ENCODE measurements around the gene MLLT10. TPM values are rescaled to one million over a fixed set of nuclear protein-coding genes. Genes with fewer than 3 reads are reported as not detected.
"Not testable (repeated sequence)": the region's sequence is repeated elsewhere in the genome, so short reads cannot be mapped to it uniquely, and the experiment has no call there.

The MLLT10 gene
- polyA plus RNA-seq, 1 donor = 39.4 TPM

- H3K27ac ChIP-seq (ENCODE audit: low read length); H3K4me1 ChIP-seq (ENCODE audit: control insufficient read depth, insufficient read depth, low read length); H3K4me3 ChIP-seq (ENCODE audit: low read length); H3K9me3 ChIP-seq (ENCODE audit: control insufficient read depth, low read depth, low read length); H3K36me3 ChIP-seq (ENCODE audit: control insufficient read depth, insufficient read depth, low read length); DNase-seq; H3K27me3 ChIP-seq (ENCODE audit: control insufficient read depth, insufficient read depth, low read length): not testable (repeated sequence)
- WGBS (ENCODE audit: insufficient coverage, low lambda C conversion rate) = no CpG with 5 or more reads among the region's 3 CpGs
Measured at GRCh38 chr10:21581421-21581834, 47.4 kb downstream of the MLLT10 start.

GRCh38 chr10:21584834-21585530, 51.0 kb downstream of the MLLT10 start:
- no peaks in the 10 kb centered on the region for H3K9me3 ChIP-seq (ENCODE audit: control insufficient read depth, low read depth, low read length)
- H3K4me3 ChIP-seq (ENCODE audit: low read length) = no peak overlapping the region
- no peak overlapping the region for H3K27ac ChIP-seq (ENCODE audit: low read length)
- 83% methylated on average over 2 of the region's 9 CpGs for WGBS (ENCODE audit: insufficient coverage, low lambda C conversion rate)
- H3K36me3 ChIP-seq (ENCODE audit: control insufficient read depth, insufficient read depth, low read length) = peaks cover 14% of the 10 kb centered on the region
- H3K4me1 ChIP-seq (ENCODE audit: control insufficient read depth, insufficient read depth, low read length) = no peaks in the 10 kb centered on the region
- no peak for DNase-seq
- no peaks in the 10 kb centered on the region for H3K27me3 ChIP-seq (ENCODE audit: control insufficient read depth, insufficient read depth, low read length)

- Histone ChIP-seq H3K27ac (ENCODE audit: low read length) (no peak overlapping the region), H3K27me3 (ENCODE audit: control insufficient read depth, insufficient read depth, low read length) (no peaks in the 10 kb centered on the region), H3K4me3 (ENCODE audit: low read length) (no peak overlapping the region), H3K9me3 (ENCODE audit: control insufficient read depth, low read depth, low read length) (no peaks in the 10 kb centered on the region), H3K36me3 (ENCODE audit: control insufficient read depth, insufficient read depth, low read length) (peaks cover 14% of the 10 kb centered on the region), H3K4me1 (ENCODE audit: control insufficient read depth, insufficient read depth, low read length) (no peaks in the 10 kb centered on the region)
- DNase-seq = no peak
Measured at GRCh38 chr10:21587391-21587790, 53.4 kb downstream of the MLLT10 start.

GRCh38 chr10:21588159-21588558, 54.1 kb downstream of the MLLT10 start:
- H3K27me3 ChIP-seq (ENCODE audit: control insufficient read depth, insufficient read depth, low read length); H3K9me3 ChIP-seq (ENCODE audit: control insufficient read depth, low read depth, low read length); H3K4me3 ChIP-seq (ENCODE audit: low read length); DNase-seq; H3K4me1 ChIP-seq (ENCODE audit: control insufficient read depth, insufficient read depth, low read length); H3K27ac ChIP-seq (ENCODE audit: low read length): not testable (repeated sequence)
- 20% methylated on average over 1 of the region's 7 CpGs for WGBS (ENCODE audit: insufficient coverage, low lambda C conversion rate)
- peaks cover 14% of the 10 kb centered on the region for H3K36me3 ChIP-seq (ENCODE audit: control insufficient read depth, insufficient read depth, low read length)

- Histone ChIP-seq H3K4me3 (ENCODE audit: low read length) (no peak overlapping the region), H3K27me3 (ENCODE audit: control insufficient read depth, insufficient read depth, low read length) (no peaks in the 10 kb centered on the region), H3K36me3 (ENCODE audit: control insufficient read depth, insufficient read depth, low read length) (peaks cover 3% of the 10 kb centered on the region), H3K9me3 (ENCODE audit: control insufficient read depth, low read depth, low read length) (no peaks in the 10 kb centered on the region), H3K27ac (ENCODE audit: low read length) (no peak overlapping the region), H3K4me1 (ENCODE audit: control insufficient read depth, insufficient read depth, low read length) (no peaks in the 10 kb centered on the region)
- no CpG with 5 or more reads among the region's 5 CpGs for WGBS (ENCODE audit: insufficient coverage, low lambda C conversion rate)
- no peak for DNase-seq
Measured at GRCh38 chr10:21593986-21594385, 60.0 kb downstream of the MLLT10 start.

DNA sequence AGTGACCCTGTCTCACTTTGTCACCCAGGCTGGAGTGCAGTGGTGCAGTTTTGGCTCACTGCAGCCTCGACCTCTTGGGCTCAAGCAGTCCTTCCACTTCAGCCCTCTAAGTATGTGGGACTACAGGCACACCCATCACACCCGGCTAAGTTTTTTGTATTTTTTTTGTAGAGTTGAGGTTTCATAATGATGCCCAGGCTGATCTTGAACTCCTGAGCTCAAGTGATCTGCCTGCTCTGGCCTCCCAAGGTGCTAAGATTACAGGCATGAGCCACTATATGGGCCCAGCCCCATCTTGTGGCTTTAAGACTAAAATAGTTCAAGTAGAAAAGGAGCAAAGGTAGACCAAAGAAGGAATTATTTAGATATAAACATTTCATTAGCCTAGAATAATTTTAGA, 65.5 kb downstream of the MLLT10 start:
- peaks cover 3% of the 10 kb centered on the region for H3K36me3 ChIP-seq (ENCODE audit: control insufficient read depth, insufficient read depth, low read length)
- H3K27me3 ChIP-seq (ENCODE audit: control insufficient read depth, insufficient read depth, low read length) = no peaks in the 10 kb centered on the region
- DNase-seq = no peak
- H3K4me1 ChIP-seq (ENCODE audit: control insufficient read depth, insufficient read depth, low read length) = no peaks in the 10 kb centered on the region
- H3K9me3 ChIP-seq (ENCODE audit: control insufficient read depth, low read depth, low read length) = no peaks in the 10 kb centered on the region
- no CpG with 5 or more reads among the region's 2 CpGs for WGBS (ENCODE audit: insufficient coverage, low lambda C conversion rate)
- no peak overlapping the region for H3K27ac ChIP-seq (ENCODE audit: low read length)
- H3K4me3 ChIP-seq (ENCODE audit: low read length) = no peak overlapping the region

DNA sequence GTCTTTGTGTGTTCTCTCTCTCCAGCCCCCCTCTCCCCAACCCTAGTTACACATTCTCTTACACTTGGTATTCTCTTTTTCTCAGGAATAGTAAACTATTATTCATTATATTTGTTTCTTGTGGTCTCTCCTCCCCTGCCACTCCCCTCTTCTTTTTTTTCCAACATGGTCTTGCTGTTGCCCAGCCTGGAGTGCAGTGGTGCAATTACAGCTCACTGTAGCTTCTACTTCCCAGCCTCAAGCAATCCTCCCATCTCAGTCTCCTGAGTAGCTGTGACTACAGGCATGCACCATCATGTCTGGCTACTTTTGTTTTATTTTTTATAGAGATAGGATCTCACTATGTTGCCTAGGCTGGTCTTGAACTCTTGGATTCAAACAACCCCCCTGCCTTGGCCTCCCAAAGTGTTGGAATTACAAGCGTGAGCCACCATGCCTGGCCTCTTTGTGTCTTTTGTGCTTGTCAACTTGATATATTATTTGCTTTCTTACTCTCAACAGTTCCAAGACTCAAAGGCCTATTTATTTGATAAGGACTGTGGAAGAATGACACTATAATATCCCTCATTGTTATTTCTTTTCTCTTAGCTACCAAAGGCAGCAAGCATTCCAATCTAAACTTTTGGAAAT, 66.9 kb downstream of the MLLT10 start:
- H3K4me1 ChIP-seq (ENCODE audit: control insufficient read depth, insufficient read depth, low read length) = no peaks in the 10 kb centered on the region

GRCh38 chr10:21602313-21602712, 68.3 kb downstream of the MLLT10 start:
- Histone ChIP-seq H3K4me3 (ENCODE audit: low read length) (no peak overlapping the region), H3K4me1 (ENCODE audit: control insufficient read depth, insufficient read depth, low read length) (no peaks in the 10 kb centered on the region), H3K27ac (ENCODE audit: low read length) (no peak overlapping the region), H3K36me3 (ENCODE audit: control insufficient read depth, insufficient read depth, low read length) (peaks cover 6% of the 10 kb centered on the region), H3K9me3 (ENCODE audit: control insufficient read depth, low read depth, low read length) (no peaks in the 10 kb centered on the region), H3K27me3 (ENCODE audit: control insufficient read depth, insufficient read depth, low read length) (no peaks in the 10 kb centered on the region)
- WGBS (ENCODE audit: insufficient coverage, low lambda C conversion rate) = no CpG with 5 or more reads among the region's 1 CpG
- no peak for DNase-seq

More for the DNA sequence above, 66.9 kb downstream of the MLLT10 start:
- no CpG with 5 or more reads among the region's 1 CpG for WGBS (ENCODE audit: insufficient coverage, low lambda C conversion rate)
- Histone ChIP-seq H3K27me3 (ENCODE audit: control insufficient read depth, insufficient read depth, low read length) (no peaks in the 10 kb centered on the region), H3K27ac (ENCODE audit: low read length) (no peak overlapping the region), H3K9me3 (ENCODE audit: control insufficient read depth, low read depth, low read length) (no peaks in the 10 kb centered on the region), H3K36me3 (ENCODE audit: control insufficient read depth, insufficient read depth, low read length) (peaks cover 6% of the 10 kb centered on the region), H3K4me3 (ENCODE audit: low read length) (no peak overlapping the region)
- DNase-seq = no peak

- DNase-seq = no peak
- H3K4me1 ChIP-seq (ENCODE audit: control insufficient read depth, insufficient read depth, low read length) = no peaks in the 10 kb centered on the region
- H3K36me3 ChIP-seq (ENCODE audit: control insufficient read depth, insufficient read depth, low read length) = peaks cover 7% of the 10 kb centered on the region
- no peak overlapping the region for H3K4me3 ChIP-seq (ENCODE audit: low read length)
- no peaks in the 10 kb centered on the region for H3K27me3 ChIP-seq (ENCODE audit: control insufficient read depth, insufficient read depth, low read length)
- H3K27ac ChIP-seq (ENCODE audit: low read length) = no peak overlapping the region
- peaks cover 7% of the 10 kb centered on the region for H3K9me3 ChIP-seq (ENCODE audit: control insufficient read depth, low read depth, low read length)
Measured at GRCh38 chr10:21603721-21604120, 69.7 kb downstream of the MLLT10 start.

- H3K4me3 ChIP-seq (ENCODE audit: low read length) = no peak overlapping the region
- H3K36me3 ChIP-seq (ENCODE audit: control insufficient read depth, insufficient read depth, low read length) = peaks cover 10% of the 10 kb centered on the region
- no peaks in the 10 kb centered on the region for H3K27me3 ChIP-seq (ENCODE audit: control insufficient read depth, insufficient read depth, low read length)
- WGBS (ENCODE audit: insufficient coverage, low lambda C conversion rate) = 54% methylated on average over 2 of the region's 2 CpGs
- no peak for DNase-seq
- no peak overlapping the region for H3K27ac ChIP-seq (ENCODE audit: low read length)
- peaks cover 12% of the 10 kb centered on the region for H3K9me3 ChIP-seq (ENCODE audit: control insufficient read depth, low read depth, low read length)
- no peaks in the 10 kb centered on the region for H3K4me1 ChIP-seq (ENCODE audit: control insufficient read depth, insufficient read depth, low read length)
Measured at GRCh38 chr10:21604651-21605050, 70.6 kb downstream of the MLLT10 start.

GRCh38 chr10:21607907-21608306, 73.9 kb downstream of the MLLT10 start:
- Histone ChIP-seq H3K4me3 (ENCODE audit: low read length) (no peak overlapping the region), H3K27ac (ENCODE audit: low read length) (no peak overlapping the region), H3K27me3 (ENCODE audit: control insufficient read depth, insufficient read depth, low read length) (no peaks in the 10 kb centered on the region), H3K36me3 (ENCODE audit: control insufficient read depth, insufficient read depth, low read length) (peaks cover 16% of the 10 kb centered on the region), H3K9me3 (ENCODE audit: control insufficient read depth, low read depth, low read length) (peaks cover 12% of the 10 kb centered on the region), H3K4me1 (ENCODE audit: control insufficient read depth, insufficient read depth, low read length) (no peaks in the 10 kb centered on the region)
- DNase-seq = no peak
- WGBS (ENCODE audit: insufficient coverage, low lambda C conversion rate) = 100% methylated on average over 2 of the region's 2 CpGs
